Suprapubic skin (tissue), 3 donors: ENCODE results near the gene ZNF512B.

ENCODE experiments used
- CTCF ChIP-seq, 2 donors: fragments of 200-600 bp in 1 of 2; fragments of 450-650 bp in 1 of 2; sonication (generic) in 1 of 2; IDR thresholded peaks; one replicate each; pipeline ENCODE4 v1.5.1; 2016 to 2019; ENCODE audit warnings: antibody characterized with exemption in 2 of 2, mild to moderate bottlenecking in 1 of 2, moderate library complexity in 1 of 2
- EP300 ChIP-seq: sonication (generic); formaldehyde crosslinking; IDR thresholded peaks from one replicate; pipeline ENCODE4 v1.6.1; 2017; ENCODE audit warnings: antibody characterized with exemption
- POLR2A ChIP-seq, 2 donors: fragments of 450-650 bp; IDR thresholded peaks; one replicate each; pipeline ENCODE4 v1.6.1; 2017; ENCODE audit warnings: antibody characterized with exemption in 2 of 2, mild to moderate bottlenecking in 2 of 2, moderate library complexity in 2 of 2

- TF ChIP-seq EP300 = no peak
- no peak for TF ChIP-seq CTCF (IDR thresholded peaks at IDR 0.05)
- TF ChIP-seq POLR2A (IDR thresholded peaks at IDR 0.05) = no peak
Observed at GRCh38 chr20:63952769-63953168, 17.0 kb downstream of the ZNF512B start.
